ENCODE data around the gene RBBP7.
A peak's percentile ranks its signal among the peaks of the same experiment; 100 is the strongest.

The RBBP7 gene

DNA sequence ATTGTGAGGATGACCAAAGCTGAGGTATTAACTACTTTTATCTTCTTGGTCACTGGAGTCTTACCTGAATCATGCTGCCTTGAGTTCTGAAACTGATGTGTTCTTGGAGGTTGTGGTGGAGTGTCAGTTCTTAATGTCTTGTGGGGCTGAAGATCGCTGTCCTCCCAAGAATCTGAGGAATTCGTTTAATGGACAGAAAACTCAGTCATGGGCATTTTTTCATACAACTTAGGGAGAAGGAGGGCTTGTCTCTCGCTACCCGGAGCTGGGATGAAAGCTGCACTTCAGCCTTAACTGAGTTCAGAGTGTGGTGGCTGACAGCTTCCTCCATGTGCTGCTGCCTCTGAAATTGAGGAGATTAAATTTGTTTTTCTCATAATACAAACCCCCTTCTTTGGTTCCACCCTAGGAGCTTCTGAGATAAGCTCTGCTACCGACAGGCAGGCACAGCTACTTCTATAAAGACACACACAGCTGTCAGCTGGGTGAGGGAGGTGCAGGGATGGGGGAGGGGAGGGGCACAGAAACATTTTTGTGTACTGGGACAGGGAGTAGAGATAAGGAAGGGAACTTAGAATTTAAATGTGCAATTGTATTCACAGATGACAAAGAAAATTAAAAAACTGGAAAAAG is 30.8 kb downstream of the RBBP7 start:
- TF ChIP-seq, protein P1, sequence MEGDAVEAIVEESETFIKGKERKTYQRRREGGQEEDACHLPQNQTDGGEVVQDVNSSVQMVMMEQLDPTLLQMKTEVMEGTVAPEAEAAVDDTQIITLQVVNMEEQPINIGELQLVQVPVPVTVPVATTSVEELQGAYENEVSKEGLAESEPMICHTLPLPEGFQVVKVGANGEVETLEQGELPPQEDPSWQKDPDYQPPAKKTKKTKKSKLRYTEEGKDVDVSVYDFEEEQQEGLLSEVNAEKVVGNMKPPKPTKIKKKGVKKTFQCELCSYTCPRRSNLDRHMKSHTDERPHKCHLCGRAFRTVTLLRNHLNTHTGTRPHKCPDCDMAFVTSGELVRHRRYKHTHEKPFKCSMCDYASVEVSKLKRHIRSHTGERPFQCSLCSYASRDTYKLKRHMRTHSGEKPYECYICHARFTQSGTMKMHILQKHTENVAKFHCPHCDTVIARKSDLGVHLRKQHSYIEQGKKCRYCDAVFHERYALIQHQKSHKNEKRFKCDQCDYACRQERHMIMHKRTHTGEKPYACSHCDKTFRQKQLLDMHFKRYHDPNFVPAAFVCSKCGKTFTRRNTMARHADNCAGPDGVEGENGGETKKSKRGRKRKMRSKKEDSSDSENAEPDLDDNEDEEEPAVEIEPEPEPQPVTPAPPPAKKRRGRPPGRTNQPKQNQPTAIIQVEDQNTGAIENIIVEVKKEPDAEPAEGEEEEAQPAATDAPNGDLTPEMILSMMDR (IDR thresholded peaks at IDR 0.05; ENCODE audit: insufficient read depth, low read length, missing control alignments) = no peak
- CTCF ChIA-PET = interaction anchor here (1.0 to 2.4 kb wide), 3 partner anchors 13 to 46 kb away, joined by 4 to 11 read pairs (median 6); no protein-coding TSS in a partner anchor
- DNase-seq (ENCODE audit: low read depth, low spot score) = no peak
- no peak overlapping the region for H3K4me3 ChIP-seq (ENCODE audit: low read depth, low read length)
- POLR2A ChIA-PET = interaction anchor here (0.6 kb wide), 1 partner anchor 16 kb away, joined by 3 read pairs; no protein-coding TSS in a partner anchor

DNA sequence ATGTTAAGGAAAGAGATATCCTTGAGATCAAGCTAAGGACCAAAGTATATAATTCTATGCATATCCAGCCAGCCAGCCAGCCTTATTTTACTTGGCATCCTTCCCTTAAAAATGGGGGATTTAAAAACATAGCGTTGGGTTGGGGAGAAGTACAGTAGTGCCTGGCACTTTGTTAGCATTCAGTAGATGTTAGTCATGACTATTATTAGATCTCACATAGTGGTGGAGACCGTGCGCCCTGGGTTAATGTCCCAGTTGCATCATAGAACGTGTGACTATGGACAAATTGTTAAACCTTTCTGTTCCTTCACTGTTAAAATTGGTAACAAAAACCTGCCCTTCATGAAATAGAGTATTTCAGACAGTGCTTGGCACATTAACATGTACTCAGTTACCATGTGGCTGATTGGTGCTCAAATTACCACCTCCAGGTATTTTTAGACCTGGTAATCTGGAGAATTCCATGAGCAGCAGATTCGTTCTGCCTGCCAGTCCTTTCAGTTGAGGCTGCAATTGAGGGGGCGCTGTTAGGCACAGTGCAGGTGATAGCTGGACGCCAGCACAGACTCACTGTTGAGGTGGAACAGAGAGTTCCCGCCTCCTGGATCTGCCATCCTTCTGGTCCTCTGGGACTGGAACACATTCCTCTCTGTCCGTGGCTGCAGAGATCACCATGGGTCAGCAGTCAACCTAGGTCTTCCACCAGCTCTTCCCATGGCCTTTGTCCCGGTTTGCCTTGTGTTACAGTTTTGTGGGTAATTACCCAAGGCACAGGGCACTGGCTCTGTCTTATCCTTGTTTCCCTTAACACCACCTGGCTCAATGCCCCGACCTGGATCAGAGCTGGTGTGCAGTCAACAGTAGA is 31.7 kb downstream of the RBBP7 start:
- TF ChIP-seq, protein P1 (IDR thresholded peaks at IDR 0.05; ENCODE audit: insufficient read depth, low read length, missing control alignments) = no peak
- H3K4me3 ChIP-seq (ENCODE audit: low read depth, low read length) = no peak overlapping the region
- POLR2A ChIA-PET = interaction anchor here (0.7 kb wide), 1 partner anchor 45 kb away, joined by 3 read pairs; no protein-coding TSS in a partner anchor
- DNase-seq (ENCODE audit: low read depth, low spot score) = peak; percentile 73
- CTCF ChIA-PET = interaction anchor here (0.7 to 3.2 kb wide), 7 partner anchors 9 to 208 kb away, joined by 3 to 24 read pairs (median 4); no protein-coding TSS in a partner anchor

DNA sequence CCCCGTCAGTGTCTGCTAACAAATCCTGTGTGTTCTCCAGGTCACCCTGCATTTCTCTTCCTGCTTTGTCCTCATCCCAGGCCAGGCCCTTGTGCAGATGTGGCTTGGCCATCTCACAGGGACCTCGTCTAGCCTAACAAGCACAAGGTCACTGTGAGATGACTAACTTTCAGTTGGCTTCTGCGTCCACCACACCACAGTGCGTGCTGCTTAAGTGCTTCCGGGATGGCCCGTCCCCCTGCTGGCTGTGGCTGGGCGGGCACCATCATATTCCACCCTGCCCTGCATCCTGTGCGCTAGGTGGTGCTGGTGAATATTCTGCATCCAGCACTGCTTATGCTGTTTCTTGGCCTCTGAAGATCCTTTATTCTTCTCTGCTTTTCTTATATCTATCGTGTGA is 33.8 kb downstream of the RBBP7 start:
- CTCF ChIA-PET = interaction anchor here (3.2 kb wide), 1 partner anchor 10 kb away, joined by 24 read pairs; no protein-coding TSS in a partner anchor

DNA sequence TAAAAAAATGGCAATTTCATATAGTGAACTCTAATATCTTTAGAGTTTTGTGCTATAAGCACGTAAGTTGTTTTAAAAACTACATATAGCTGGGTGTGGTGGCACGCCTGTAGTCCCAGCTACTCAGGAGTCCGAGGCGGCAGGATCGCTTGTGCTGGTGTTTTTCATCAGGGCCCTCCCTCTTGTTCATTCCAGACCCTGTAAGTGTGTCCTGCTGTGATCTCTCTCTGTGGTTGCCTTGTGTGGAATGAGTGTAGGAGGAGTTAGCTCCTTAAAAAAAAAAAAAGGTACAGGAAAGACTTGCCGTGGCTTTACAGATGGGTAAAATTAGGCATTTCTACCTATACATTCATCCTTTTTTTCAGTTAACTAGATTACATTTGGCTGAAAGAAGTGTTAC is 35.4 kb downstream of the RBBP7 start:
- ChIA-PET CTCF (interaction anchor here (0.6 to 3.2 kb wide), 7 partner anchors 8 to 211 kb away, joined by 3 to 24 read pairs (median 4); no protein-coding TSS in a partner anchor), POLR2A (interaction anchor here (1.2 kb wide), 1 partner anchor 16 kb away, joined by 3 read pairs; no protein-coding TSS in a partner anchor)
- TF ChIP-seq, protein P1 (IDR thresholded peaks at IDR 0.05; ENCODE audit: insufficient read depth, low read length, missing control alignments) = no peak
- H3K4me3 ChIP-seq (ENCODE audit: low read depth, low read length) = no peak overlapping the region
- no peak for DNase-seq (ENCODE audit: low read depth, low spot score)

More for the DNA sequence above, 33.8 kb downstream of the RBBP7 start:
- TF ChIP-seq, protein P1 (IDR thresholded peaks at IDR 0.05; ENCODE audit: insufficient read depth, low read length, missing control alignments) = peak; percentile 33
- no peak for DNase-seq (ENCODE audit: low read depth, low spot score)
- no peak overlapping the region for H3K4me3 ChIP-seq (ENCODE audit: low read depth, low read length)
- POLR2A ChIA-PET = no interaction called here

DNA sequence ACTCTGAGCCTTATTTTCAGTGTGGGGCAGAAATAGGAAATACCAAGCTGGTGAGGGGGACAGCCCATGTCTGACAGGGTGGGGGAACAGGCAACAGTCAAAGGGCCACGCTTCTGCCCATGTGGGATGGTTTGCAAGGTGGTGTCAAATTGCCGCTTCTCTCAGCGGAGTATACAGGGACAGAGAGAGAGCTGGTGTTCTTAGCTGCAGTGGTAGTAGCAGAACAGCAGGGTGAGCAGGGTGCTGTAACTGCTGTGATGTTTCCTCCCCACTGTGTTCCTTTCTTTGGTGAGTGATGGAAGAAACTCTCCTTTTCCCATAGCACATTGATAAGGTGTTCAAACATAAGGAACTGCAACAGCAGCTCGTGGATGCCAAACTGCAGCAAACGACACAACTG is 37.9 kb downstream of the RBBP7 start:
- DNase-seq (ENCODE audit: low read depth, low spot score) = no peak
- TF ChIP-seq, protein P1 (IDR thresholded peaks at IDR 0.05; ENCODE audit: insufficient read depth, low read length, missing control alignments) = no peak
- no peak overlapping the region for H3K4me3 ChIP-seq (ENCODE audit: low read depth, low read length)
- POLR2A ChIA-PET = no interaction called here
- CTCF ChIA-PET = interaction anchor here (0.9 to 2.5 kb wide), 5 partner anchors 51 to 216 kb away, joined by 3 to 9 read pairs (median 5); no protein-coding TSS in a partner anchor

Data from AG04449 (cell line).